GM21717 (cell line): ENCODE results near the gene SNAPC2.
"Not testable (repeated sequence)": the region's sequence is repeated elsewhere in the genome, so short reads cannot be mapped to it uniquely, and the experiment has no call there.

Experiments
- ATAC-seq: cut with Tn5 transposase; IDR thresholded peaks from one replicate; pipeline ENCODE4 v1.9.1; 2021; ENCODE audit warnings: mild to moderate bottlenecking, moderate library complexity; ENCODE audit not compliant: unreplicated experiment

SNAPC2 gene

GRCh38 chr19:7931221-7932061 lies 11.3 kb downstream of the SNAPC2 start:
- ATAC-seq = no peak

- no peak for ATAC-seq
These were observed 12.3 kb downstream of the SNAPC2 start for GRCh38 chr19:7932276-7932929.

- ATAC-seq = no peak
These were observed 12.8 kb downstream of the SNAPC2 start for GRCh38 chr19:7932930-7933300.

GRCh38 chr19:7933411-7933810 lies 13.3 kb downstream of the SNAPC2 start:
- ATAC-seq = no peak

GRCh38 chr19:7933828-7934725 lies 13.9 kb downstream of the SNAPC2 start:
- no peak for ATAC-seq

- no peak for ATAC-seq
These were observed 14.6 kb downstream of the SNAPC2 start for GRCh38 chr19:7934766-7935165.

GRCh38 chr19:7940841-7941240 lies 20.7 kb downstream of the SNAPC2 start:
- ATAC-seq = no peak

- no peak for ATAC-seq
These were observed 21.9 kb downstream of the SNAPC2 start for GRCh38 chr19:7941895-7942596.

GRCh38 chr19:7942981-7943443 lies 22.9 kb downstream of the SNAPC2 start:
- ATAC-seq = peak; percentile 12

GRCh38 chr19:7943444-7944176 lies 23.5 kb downstream of the SNAPC2 start, which contains the start of gene TIMM44:
TIMM44 (minus strand) TSS chr19:7943666; CDS start chr19:7943651, 15 bp downstream.
- ATAC-seq = peak; percentile 91

- no peak for ATAC-seq
These were observed 24.1 kb downstream of the SNAPC2 start for GRCh38 chr19:7944177-7944761.

- ATAC-seq = no peak
These were observed 27.8 kb downstream of the SNAPC2 start for GRCh38 chr19:7947939-7948338.

GRCh38 chr19:7953060-7953459 lies 32.9 kb downstream of the SNAPC2 start:
- ATAC-seq = no peak

- ATAC-seq = no peak
These were observed 33.4 kb downstream of the SNAPC2 start for GRCh38 chr19:7953576-7953975.

- no peak for ATAC-seq
These were observed 35.6 kb downstream of the SNAPC2 start for GRCh38 chr19:7955696-7956095.

- ATAC-seq = no peak
These were observed 39.1 kb downstream of the SNAPC2 start for GRCh38 chr19:7959211-7959610.

GRCh38 chr19:7961082-7961481 lies 40.9 kb downstream of the SNAPC2 start:
- not testable (repeated sequence) for ATAC-seq

- no peak for ATAC-seq
These were observed 41.9 kb downstream of the SNAPC2 start for GRCh38 chr19:7961920-7962626.
